Adrenal gland (tissue), 5 donors: ENCODE data around the gene TLK1.

ENCODE experiments used
- POLR2A ChIP-seq, 2 donors: fragments of 450-650 bp; IDR thresholded peaks; one replicate each; pipeline ENCODE4 v1.6.1; 2017; ENCODE audit warnings: antibody characterized with exemption in 2 of 2, mild to moderate bottlenecking in 2 of 2, moderate library complexity in 1 of 2
- TF ChIP-seq, protein P1 (sequence below), 6 experiments: fragments of 450-650 bp in 4 of 6; fragments of 200-600 bp in 2 of 6; sonication (generic) in 1 of 6; IDR thresholded peaks; 1 replicate in 5 of 6; 2 replicates in 1 of 6; pipeline versions ENCODE4 v1.5.1 to v1.8.0; 2016 to 2021; ENCODE audit warnings: antibody characterized with exemption in 6 of 6, mild to moderate bottlenecking in 2 of 6, moderate library complexity in 1 of 6
- donor health status: DM: no; HTN: no; CAD: no.

GRCh38 chr2:171124541-171124940 lies 36.2 kb downstream of the TLK1 start:
- TF ChIP-seq POLR2A (IDR thresholded peaks at IDR 0.05) = no peak
- TF ChIP-seq, protein P1, sequence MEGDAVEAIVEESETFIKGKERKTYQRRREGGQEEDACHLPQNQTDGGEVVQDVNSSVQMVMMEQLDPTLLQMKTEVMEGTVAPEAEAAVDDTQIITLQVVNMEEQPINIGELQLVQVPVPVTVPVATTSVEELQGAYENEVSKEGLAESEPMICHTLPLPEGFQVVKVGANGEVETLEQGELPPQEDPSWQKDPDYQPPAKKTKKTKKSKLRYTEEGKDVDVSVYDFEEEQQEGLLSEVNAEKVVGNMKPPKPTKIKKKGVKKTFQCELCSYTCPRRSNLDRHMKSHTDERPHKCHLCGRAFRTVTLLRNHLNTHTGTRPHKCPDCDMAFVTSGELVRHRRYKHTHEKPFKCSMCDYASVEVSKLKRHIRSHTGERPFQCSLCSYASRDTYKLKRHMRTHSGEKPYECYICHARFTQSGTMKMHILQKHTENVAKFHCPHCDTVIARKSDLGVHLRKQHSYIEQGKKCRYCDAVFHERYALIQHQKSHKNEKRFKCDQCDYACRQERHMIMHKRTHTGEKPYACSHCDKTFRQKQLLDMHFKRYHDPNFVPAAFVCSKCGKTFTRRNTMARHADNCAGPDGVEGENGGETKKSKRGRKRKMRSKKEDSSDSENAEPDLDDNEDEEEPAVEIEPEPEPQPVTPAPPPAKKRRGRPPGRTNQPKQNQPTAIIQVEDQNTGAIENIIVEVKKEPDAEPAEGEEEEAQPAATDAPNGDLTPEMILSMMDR (IDR thresholded peaks at IDR 0.05) = no peak
